ENCODE data around the gene ZSWIM4.
"Not testable (repeated sequence)": the region's sequence is repeated elsewhere in the genome, so short reads cannot be mapped to it uniquely, and the experiment has no call there.

The ZSWIM4 gene

DNA sequence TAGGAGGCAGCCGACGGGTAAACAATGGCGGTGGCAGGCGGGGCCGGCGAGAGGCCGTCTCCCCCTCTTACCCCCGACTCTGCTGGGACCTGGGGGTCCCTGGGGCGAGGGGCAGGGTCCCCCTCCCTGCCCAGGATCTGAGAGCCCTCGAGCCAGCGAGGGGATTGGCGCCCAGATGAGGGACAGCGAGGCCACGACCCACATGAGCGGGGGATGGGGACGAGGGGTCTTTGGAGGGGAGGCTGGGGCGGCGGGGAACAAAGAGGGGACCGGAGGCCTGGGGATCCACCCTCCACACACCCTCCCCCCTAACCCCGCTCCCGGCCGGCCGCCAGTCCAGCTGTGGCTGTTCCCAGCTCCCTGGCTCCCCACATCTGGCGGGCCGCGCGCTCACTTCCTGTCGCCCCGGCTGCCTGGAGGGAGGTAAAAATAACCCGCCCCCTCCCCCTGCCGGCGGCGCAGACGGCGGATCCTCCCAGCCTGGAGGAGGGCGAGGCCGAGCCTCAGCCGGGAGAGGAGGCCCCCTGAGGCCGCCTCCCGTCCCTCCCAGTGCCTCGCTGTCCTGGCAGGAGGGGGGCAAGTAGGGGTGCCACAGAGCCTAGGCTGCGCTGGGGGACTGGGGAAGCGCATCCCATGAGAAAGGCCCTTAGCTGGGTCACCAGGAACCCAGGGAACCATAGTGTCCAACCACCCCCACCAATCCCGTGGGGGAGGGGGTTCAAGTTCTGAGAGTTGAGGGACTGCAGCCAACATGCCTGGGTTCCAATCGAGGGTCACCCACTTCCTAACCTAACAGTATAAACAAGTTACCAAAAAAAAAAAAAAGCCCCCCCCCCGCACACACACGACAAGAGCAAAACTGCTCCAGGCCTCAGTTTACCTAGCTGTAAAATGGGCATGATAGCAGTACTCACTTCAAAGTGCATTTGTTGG is 52.4 kb downstream of the ZSWIM4 start:
- peak; percentile 87 for DNase-seq
- no peaks in the 10 kb centered on the region for H3K9me3 ChIP-seq (ENCODE audit: severe bottlenecking)
- TF ChIP-seq, protein P1, sequence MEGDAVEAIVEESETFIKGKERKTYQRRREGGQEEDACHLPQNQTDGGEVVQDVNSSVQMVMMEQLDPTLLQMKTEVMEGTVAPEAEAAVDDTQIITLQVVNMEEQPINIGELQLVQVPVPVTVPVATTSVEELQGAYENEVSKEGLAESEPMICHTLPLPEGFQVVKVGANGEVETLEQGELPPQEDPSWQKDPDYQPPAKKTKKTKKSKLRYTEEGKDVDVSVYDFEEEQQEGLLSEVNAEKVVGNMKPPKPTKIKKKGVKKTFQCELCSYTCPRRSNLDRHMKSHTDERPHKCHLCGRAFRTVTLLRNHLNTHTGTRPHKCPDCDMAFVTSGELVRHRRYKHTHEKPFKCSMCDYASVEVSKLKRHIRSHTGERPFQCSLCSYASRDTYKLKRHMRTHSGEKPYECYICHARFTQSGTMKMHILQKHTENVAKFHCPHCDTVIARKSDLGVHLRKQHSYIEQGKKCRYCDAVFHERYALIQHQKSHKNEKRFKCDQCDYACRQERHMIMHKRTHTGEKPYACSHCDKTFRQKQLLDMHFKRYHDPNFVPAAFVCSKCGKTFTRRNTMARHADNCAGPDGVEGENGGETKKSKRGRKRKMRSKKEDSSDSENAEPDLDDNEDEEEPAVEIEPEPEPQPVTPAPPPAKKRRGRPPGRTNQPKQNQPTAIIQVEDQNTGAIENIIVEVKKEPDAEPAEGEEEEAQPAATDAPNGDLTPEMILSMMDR (IDR thresholded peaks at IDR 0.05; ENCODE audit: low read depth, low read length), result no peak
- H3K36me3 ChIP-seq, result no peaks in the 10 kb centered on the region
- no peaks in the 10 kb centered on the region for H3K27me3 ChIP-seq (ENCODE audit: insufficient read depth, low read depth, severe bottlenecking)
- peak overlapping the region; percentile 47 for H3K4me3 ChIP-seq (ENCODE audit: low read depth, low read length)
- H3K27ac ChIP-seq, result peak overlapping the region; percentile 74

DNA sequence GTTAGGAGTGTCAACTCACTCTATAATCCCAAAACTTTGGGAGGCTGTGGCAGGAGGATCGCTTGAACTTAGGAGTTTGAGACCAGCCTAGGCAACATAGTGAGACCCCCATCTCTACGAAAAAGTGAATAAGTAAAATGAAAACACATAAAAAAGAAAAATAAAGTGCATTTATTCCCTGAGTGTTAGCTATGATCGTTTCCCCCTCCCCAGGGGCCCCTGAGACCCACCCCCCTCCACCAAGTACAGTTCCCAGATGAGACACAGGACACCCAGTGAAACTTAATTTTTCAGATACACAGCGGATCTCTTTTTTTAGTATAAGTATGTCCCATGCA is 53.1 kb downstream of the ZSWIM4 start:
- Histone ChIP-seq H3K9me3 (ENCODE audit: severe bottlenecking) (no peaks in the 10 kb centered on the region), H3K36me3 (no peaks in the 10 kb centered on the region), H3K27ac (no peak overlapping the region), H3K27me3 (ENCODE audit: insufficient read depth, low read depth, severe bottlenecking) (no peaks in the 10 kb centered on the region), H3K4me3 (ENCODE audit: low read depth, low read length) (no peak overlapping the region)
- TF ChIP-seq, protein P1 (IDR thresholded peaks at IDR 0.05; ENCODE audit: low read depth, low read length), result no peak
- no peak for DNase-seq

DNA sequence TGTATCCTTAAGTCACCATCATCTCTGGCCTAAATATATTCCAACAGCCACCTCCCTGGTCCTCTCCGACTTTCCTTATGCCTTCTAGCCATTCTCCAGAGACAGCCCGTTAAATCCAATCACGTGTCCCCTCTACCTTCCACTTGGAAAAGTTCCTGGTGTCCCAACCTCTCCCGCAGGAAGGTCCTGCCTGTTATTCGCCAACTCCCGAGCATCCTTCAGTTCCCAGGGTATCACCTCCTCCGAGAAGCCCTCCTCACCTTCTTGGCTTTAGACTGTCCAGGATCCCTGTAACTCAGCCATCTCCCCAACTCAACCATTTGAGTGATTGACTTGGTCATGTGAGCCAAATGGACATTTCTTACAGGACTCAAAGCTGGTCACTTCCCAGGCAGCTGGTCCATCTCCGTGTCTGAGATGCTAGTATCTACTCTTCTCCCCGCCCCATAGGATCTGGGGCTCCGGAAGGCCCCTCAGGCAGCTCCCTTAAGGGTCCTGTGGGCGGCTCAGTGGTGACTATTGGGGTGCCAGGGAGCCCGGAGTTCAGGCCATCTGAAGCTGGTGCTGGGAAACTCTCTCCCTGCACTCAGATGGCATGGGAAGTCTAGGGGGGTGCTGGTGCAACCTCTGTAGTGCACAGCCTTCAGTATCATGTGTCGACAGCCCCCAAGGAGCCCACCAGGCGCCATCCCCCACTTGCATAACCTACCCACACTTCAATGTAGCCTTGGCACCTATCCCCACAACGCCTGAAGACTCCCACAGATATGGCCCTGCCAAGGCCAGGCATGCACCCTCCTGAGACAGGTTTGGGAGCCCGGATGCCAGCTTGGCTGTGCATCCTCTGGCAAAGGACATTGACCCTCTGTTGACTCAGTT is 53.8 kb downstream of the ZSWIM4 start:
- H3K36me3 ChIP-seq, result no peaks in the 10 kb centered on the region
- no peak for DNase-seq
- H3K9me3 ChIP-seq (ENCODE audit: severe bottlenecking), result no peaks in the 10 kb centered on the region
- TF ChIP-seq, protein P1 (IDR thresholded peaks at IDR 0.05; ENCODE audit: low read depth, low read length), result no peak
- no peak overlapping the region for H3K27ac ChIP-seq
- no peak overlapping the region for H3K4me3 ChIP-seq (ENCODE audit: low read depth, low read length)
- H3K27me3 ChIP-seq (ENCODE audit: insufficient read depth, low read depth, severe bottlenecking), result no peaks in the 10 kb centered on the region

DNA sequence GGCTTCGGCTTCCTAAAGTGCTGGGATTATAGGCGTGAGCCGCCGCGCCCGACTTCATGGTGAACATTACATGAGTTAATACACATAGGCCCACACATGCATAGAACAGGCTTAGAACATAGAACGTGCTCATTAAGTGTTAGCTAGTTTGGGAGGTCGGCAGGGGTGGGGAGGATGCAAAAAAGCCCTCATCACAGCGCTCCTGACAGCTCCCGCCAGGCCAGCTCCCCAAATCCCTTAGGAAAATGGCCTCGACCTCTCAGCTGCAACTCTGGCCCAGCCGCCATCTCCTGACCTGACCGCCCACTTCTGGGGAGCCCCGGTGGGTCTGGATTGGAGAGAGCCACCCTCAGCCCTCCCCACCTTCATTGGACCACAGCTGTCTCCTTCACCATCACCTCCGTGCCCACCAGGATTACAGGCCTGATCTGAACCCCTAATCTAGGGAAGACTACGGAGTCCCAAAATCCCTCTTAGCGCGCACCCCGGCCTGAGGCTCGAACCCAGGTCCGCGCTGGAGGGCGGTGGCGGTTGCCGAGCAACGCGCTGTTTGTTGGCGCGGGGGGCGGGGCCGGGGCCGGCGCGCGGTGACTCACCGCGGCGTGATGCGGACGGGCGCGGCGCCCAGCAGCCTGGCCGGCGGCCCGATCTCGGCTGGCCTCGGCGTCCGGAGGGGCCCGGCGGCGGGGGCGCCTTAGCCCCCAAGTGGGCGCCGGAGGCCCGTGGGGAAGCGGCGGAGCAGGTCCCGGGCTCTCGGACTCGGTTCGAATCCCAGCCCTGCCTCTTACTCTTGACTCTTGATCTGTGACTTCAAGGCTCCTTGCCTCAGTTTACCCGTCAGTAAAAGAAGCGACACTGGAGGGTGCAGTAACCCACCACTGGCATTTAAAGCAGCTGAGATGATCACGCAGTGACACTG is 55.0 kb downstream of the ZSWIM4 start:
- DNase-seq, result no peak
- Histone ChIP-seq H3K9me3 (ENCODE audit: severe bottlenecking) (no peaks in the 10 kb centered on the region), H3K36me3 (no peaks in the 10 kb centered on the region), H3K27me3 (ENCODE audit: insufficient read depth, low read depth, severe bottlenecking) (no peaks in the 10 kb centered on the region), H3K4me3 (ENCODE audit: low read depth, low read length) (no peak overlapping the region), H3K27ac (no peak overlapping the region)
- TF ChIP-seq, protein P1 (IDR thresholded peaks at IDR 0.05; ENCODE audit: low read depth, low read length), result no peak

DNA sequence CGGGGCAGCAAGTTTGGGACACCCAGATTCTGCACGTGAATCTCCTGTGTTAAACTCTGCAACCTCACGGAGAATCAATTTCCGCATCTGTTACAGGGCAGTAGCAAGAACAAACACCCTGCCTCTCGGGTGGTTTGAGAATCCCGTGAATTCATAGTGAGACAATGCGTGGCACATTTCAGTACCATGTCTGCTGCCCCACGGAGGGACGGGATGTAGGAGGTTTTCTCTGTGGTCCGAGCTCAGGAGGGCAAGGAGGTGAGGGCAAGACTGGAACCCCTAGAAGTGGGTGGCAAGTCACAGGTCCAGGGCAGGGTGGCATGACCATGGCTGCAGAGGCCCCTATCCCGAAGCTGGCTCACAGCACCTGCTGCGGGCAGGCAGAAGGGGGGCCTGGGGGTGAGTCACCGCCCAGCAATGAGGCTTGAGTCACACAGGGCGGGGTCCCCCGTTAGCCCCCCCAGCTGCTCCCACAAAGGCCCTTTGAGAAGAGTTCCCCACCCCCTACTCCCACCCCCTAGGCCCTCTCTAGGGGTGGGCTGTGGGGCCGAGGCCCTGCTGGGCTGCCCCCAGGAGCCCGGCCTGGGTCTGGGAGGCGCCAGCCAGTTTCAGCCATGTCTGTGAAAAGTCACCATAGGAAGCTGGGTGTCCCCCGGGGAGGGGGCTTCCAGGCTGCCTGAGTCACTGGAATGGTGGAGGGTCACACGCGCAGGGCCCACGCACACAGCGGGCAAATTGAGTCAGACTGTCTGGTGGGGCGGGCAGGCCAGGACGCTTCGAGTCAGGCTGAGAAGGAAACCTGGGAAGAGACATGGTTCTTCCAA is 55.9 kb downstream of the ZSWIM4 start:
- no peaks in the 10 kb centered on the region for H3K9me3 ChIP-seq (ENCODE audit: severe bottlenecking)
- TF ChIP-seq, protein P1 (IDR thresholded peaks at IDR 0.05; ENCODE audit: low read depth, low read length), result no peak
- DNase-seq, result no peak
- H3K27ac ChIP-seq, result no peak overlapping the region
- H3K4me3 ChIP-seq (ENCODE audit: low read depth, low read length), result no peak overlapping the region
- no peaks in the 10 kb centered on the region for H3K36me3 ChIP-seq
- H3K27me3 ChIP-seq (ENCODE audit: insufficient read depth, low read depth, severe bottlenecking), result no peaks in the 10 kb centered on the region

DNA sequence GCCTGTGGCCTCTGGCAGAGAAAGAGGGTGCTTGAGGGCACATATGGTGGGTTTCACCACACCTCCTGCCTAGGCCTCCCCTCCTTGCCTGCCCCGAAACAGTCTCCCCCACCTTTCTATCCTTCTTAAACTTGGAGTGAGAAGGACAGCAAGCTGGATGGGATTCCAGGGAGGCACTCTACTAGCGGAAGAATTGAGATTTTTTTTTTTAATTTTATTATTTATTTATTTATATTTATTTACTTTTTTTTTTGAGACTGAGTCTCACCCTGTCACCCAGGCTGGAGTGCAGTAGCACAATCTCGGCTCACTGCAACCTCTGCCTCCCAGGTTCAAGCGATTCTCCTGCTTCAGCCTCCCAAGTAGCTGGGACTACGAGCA is 56.5 kb downstream of the ZSWIM4 start:
- not testable (repeated sequence) for DNase-seq; H3K27ac ChIP-seq; H3K4me3 ChIP-seq (ENCODE audit: low read depth, low read length)

DNA sequence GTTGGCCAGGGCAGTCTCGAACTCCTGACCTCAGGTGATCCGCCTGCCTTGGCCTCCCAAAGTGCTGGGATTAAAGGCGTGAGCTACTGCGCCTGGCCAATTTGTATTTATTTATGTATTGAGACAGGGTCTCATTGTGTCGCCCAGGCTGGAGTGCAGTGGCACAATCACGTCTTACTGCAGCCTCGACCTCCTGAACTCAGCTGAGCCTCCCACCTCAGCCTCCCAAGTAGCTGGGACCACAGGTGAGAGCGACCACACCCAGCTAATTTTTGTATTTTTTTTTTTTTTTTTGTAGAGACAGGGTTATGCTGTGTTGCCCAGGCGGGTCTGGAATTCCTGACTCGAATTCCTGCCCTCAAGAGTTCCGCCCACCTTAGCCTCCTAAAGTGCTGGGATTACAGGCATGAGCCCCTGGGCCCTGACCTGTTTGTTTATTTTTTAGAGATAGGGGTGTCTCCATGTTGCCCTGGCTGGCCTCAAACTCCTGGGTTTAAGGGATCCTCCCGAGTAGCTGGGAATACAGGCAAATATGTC is 57.0 kb downstream of the ZSWIM4 start:
- not testable (repeated sequence) for H3K27ac ChIP-seq; H3K27me3 ChIP-seq (ENCODE audit: insufficient read depth, low read depth, severe bottlenecking); DNase-seq; H3K4me3 ChIP-seq (ENCODE audit: low read depth, low read length); H3K9me3 ChIP-seq (ENCODE audit: severe bottlenecking); H3K36me3 ChIP-seq

More for the DNA sequence above, 56.5 kb downstream of the ZSWIM4 start:
- not testable (repeated sequence) for H3K9me3 ChIP-seq (ENCODE audit: severe bottlenecking); H3K27me3 ChIP-seq (ENCODE audit: insufficient read depth, low read depth, severe bottlenecking); H3K36me3 ChIP-seq
